GM23338 (cell line): ENCODE results near the gene CALY. TPM values are rescaled to one million over a fixed set of nuclear protein-coding genes. Genes with fewer than 3 reads are reported as not detected.
A peak's percentile ranks its signal among the peaks of the same experiment; 100 is the strongest.

Experiments used
- ATAC-seq: fragments of 200-7000 bp; cut with Tn5 transposase; 3 replicates; pipeline ENCODE4 v1.9.1; 2020
- DNase-seq: peaks from one replicate; pipeline ENCODE4 v3.0.0-alpha.2; 2015; ENCODE audit warnings: low spot score
- H2AFZ ChIP-seq: fragments of 200-600 bp; sonication (generic); 2 replicates; pipeline ENCODE4 v1.8.0; 2016; ENCODE audit warnings: antibody characterized with exemption, mild to moderate bottlenecking, moderate library complexity
- H3F3A ChIP-seq: fragments of 200-600 bp; sonication (generic); replicated peaks from 2 replicates; pipeline ENCODE4 v1.8.0; 2017; ENCODE audit warnings: antibody characterized with exemption, mixed run types, low read depth
- H3K27ac ChIP-seq: fragments of 200-600 bp; sonication (generic); 2 replicates; pipeline ENCODE4 v1.6.1; 2016; ENCODE audit warnings: low read depth
- H3K27me3 ChIP-seq: fragments of 200-600 bp; sonication (generic); 2 replicates; pipeline ENCODE4 v1.8.0; 2016; ENCODE audit warnings: mild to moderate bottlenecking, mixed run types, moderate library complexity; ENCODE audit not compliant: insufficient read depth
- H3K36me3 ChIP-seq: fragments of 200-600 bp; sonication (generic); 2 replicates; pipeline ENCODE4 v1.8.0; 2016; ENCODE audit warnings: mild to moderate bottlenecking; ENCODE audit not compliant: insufficient read depth
- H3K4me1 ChIP-seq: fragments of 200-600 bp; sonication (generic); 2 replicates; pipeline ENCODE4 v1.8.0; 2016; ENCODE audit warnings: mild to moderate bottlenecking, moderate library complexity; ENCODE audit not compliant: insufficient read depth
- H3K4me2 ChIP-seq: fragments of 200-600 bp; sonication (generic); 2 replicates; pipeline ENCODE4 v1.7.1; 2017; ENCODE audit warnings: mixed run types
- H3K4me3 ChIP-seq: fragments of 200-600 bp; sonication (generic); 2 replicates; pipeline ENCODE4 v1.6.1; 2016; ENCODE audit warnings: mixed run types
- H3K79me2 ChIP-seq: fragments of 200-600 bp; sonication (generic); replicated peaks from 2 replicates; pipeline ENCODE4 v1.8.0; 2017; ENCODE audit warnings: mild to moderate bottlenecking; ENCODE audit not compliant: insufficient read depth
- H3K9me2 ChIP-seq: fragments of 200-600 bp; sonication (generic); 2 replicates; pipeline ENCODE4 v1.8.0; 2017; ENCODE audit not compliant: insufficient read depth
- H4K20me1 ChIP-seq: fragments of 200-600 bp; sonication (generic); replicated peaks from 2 replicates; pipeline ENCODE4 v1.8.0; 2017; ENCODE audit warnings: mild to moderate bottlenecking; ENCODE audit not compliant: insufficient read depth
- H3K27ac Mint-ChIP-seq: 2 replicates; pipeline ENCODE4 v1.8.0; 2020; ENCODE audit warnings: inconsistent platforms, mild to moderate bottlenecking, moderate library complexity, mixed read lengths
- H3K27me3 Mint-ChIP-seq: 3 replicates; pipeline ENCODE4 v1.8.0; 2022; ENCODE audit warnings: low read depth, mild to moderate bottlenecking, moderate library complexity, mixed read lengths, inconsistent platforms; ENCODE audit not compliant: insufficient read depth, poor library complexity
- H3K36me3 Mint-ChIP-seq: 3 replicates; pipeline ENCODE4 v1.8.0; 2021; ENCODE audit warnings: low read depth, mild to moderate bottlenecking, inconsistent platforms, moderate library complexity, mixed read lengths
- H3K4me1 Mint-ChIP-seq: 3 replicates; pipeline ENCODE4 v1.8.0; 2020; ENCODE audit warnings: mild to moderate bottlenecking, inconsistent platforms, mixed read lengths
- H3K4me3 Mint-ChIP-seq: 3 replicates; pipeline ENCODE4 v1.8.0; 2021; ENCODE audit warnings: moderate library complexity, mild to moderate bottlenecking, inconsistent platforms, mixed read lengths
- H3K9me3 Mint-ChIP-seq: 3 replicates; pipeline ENCODE4 v1.8.0; 2020; ENCODE audit warnings: moderate library complexity, mild to moderate bottlenecking, inconsistent platforms, mixed read lengths
- CREB1 ChIP-seq: fragments of 250-450 bp; sonication (Bioruptor Pico); IDR thresholded peaks from 2 replicates; pipeline ENCODE4 v1.5.0; 2020; ENCODE audit warnings: low read depth, mild to moderate bottlenecking, moderate library complexity
- NANOG ChIP-seq: IDR thresholded peaks from 2 replicates; pipeline ENCODE4 v1.6.1; 2016; ENCODE audit warnings: antibody characterized with exemption, borderline replicate concordance
- polyA plus RNA-seq: library from polyadenylated mRNA; unstranded; fragments of >200 nt; fragmentation: Nextera tagmentation; extraction: Ambion mirVana; gene quantifications from 2 replicates; pipeline ENCODE4 v1.2.1, GENCODE V29; 2016
- total RNA-seq: library from RNA; depleted of rRNA; stranded (reverse); fragments of >200 nt; shearing (Covaris generic); gene quantifications from 2 replicates; pipeline ENCODE4 v1.2.3, GENCODE V29; 2014
- TF ChIP-seq, protein P1 (sequence below), 2 experiments: fragments of 200-600 bp in 1 of 2; sonication (generic) in 1 of 2; conservative IDR thresholded peaks; 2 replicates each; pipeline versions ENCODE4 v1.5.1 to v1.6.1; 2016 to 2017; ENCODE audit warnings: antibody characterized with exemption in 2 of 2, low read depth in 2 of 2, mild to moderate bottlenecking in 2 of 2, moderate library complexity in 1 of 2
- TF ChIP-seq, protein P2 (sequence below): IDR thresholded peaks from one replicate; pipeline ENCODE4 v1.6.1; 2018; ENCODE audit warnings: antibody characterized with exemption; ENCODE audit not compliant: unreplicated experiment

The CALY gene
- total and polyA plus RNA-seq, 2 experiments from 2014 or later, result 1.0 to 8.0 TPM

DNA sequence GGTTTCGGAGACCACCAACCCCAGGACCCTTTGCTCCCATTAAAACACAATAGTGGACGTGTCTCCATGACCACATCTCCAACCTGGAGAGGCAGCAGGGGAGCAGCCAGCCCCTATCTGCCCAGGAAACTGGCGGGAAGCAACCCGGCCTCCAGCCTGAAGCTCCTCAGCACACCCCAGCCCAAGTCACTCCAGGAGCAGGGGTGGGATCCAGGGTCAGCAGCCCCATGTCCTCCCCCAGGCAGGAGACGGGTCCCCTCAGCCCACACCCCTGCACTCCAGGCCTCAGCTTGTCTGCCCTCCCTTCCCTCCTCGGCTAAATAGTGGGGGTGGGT, 60.6 kb downstream of the CALY start (continued):
- TF ChIP-seq, protein P1, sequence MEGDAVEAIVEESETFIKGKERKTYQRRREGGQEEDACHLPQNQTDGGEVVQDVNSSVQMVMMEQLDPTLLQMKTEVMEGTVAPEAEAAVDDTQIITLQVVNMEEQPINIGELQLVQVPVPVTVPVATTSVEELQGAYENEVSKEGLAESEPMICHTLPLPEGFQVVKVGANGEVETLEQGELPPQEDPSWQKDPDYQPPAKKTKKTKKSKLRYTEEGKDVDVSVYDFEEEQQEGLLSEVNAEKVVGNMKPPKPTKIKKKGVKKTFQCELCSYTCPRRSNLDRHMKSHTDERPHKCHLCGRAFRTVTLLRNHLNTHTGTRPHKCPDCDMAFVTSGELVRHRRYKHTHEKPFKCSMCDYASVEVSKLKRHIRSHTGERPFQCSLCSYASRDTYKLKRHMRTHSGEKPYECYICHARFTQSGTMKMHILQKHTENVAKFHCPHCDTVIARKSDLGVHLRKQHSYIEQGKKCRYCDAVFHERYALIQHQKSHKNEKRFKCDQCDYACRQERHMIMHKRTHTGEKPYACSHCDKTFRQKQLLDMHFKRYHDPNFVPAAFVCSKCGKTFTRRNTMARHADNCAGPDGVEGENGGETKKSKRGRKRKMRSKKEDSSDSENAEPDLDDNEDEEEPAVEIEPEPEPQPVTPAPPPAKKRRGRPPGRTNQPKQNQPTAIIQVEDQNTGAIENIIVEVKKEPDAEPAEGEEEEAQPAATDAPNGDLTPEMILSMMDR (conservative IDR thresholded peaks at IDR 0.05; ENCODE audit: low read depth in 2 of 2), result no peak
- TF ChIP-seq, protein P2, sequence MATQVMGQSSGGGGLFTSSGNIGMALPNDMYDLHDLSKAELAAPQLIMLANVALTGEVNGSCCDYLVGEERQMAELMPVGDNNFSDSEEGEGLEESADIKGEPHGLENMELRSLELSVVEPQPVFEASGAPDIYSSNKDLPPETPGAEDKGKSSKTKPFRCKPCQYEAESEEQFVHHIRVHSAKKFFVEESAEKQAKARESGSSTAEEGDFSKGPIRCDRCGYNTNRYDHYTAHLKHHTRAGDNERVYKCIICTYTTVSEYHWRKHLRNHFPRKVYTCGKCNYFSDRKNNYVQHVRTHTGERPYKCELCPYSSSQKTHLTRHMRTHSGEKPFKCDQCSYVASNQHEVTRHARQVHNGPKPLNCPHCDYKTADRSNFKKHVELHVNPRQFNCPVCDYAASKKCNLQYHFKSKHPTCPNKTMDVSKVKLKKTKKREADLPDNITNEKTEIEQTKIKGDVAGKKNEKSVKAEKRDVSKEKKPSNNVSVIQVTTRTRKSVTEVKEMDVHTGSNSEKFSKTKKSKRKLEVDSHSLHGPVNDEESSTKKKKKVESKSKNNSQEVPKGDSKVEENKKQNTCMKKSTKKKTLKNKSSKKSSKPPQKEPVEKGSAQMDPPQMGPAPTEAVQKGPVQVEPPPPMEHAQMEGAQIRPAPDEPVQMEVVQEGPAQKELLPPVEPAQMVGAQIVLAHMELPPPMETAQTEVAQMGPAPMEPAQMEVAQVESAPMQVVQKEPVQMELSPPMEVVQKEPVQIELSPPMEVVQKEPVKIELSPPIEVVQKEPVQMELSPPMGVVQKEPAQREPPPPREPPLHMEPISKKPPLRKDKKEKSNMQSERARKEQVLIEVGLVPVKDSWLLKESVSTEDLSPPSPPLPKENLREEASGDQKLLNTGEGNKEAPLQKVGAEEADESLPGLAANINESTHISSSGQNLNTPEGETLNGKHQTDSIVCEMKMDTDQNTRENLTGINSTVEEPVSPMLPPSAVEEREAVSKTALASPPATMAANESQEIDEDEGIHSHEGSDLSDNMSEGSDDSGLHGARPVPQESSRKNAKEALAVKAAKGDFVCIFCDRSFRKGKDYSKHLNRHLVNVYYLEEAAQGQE, result no peak
- no peak for TF ChIP-seq CREB1 (CRISPR knock-in tag)
- TF ChIP-seq NANOG, result no peak

DNA sequence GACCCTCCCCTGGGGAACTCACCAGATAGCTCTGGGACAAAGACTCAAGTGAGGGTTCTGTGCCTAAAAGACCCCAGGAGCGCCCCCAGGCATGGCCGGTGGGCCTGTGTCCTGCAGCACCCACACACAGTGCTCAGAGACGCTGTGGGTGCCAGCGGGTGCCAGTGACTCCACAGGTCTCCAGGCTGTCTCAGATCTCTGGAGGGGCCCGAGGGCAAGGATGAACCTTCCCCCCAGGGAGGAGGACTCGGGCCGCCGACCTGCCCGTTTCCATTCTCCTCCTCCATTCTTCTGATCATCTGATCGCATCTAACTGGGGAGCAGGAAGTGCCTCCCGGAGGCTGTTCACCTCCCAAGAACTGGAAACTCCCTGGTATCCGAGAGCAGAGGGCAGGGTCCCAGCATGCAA, 61.0 kb downstream of the CALY start:
- H3F3A ChIP-seq, result no peaks in the 10 kb centered on the region
- Mint-ChIP-seq H3K4me1 (peaks cover 4% of the 10 kb centered on the region; the same call in 2 of the 3 replicates), H3K4me3 (peak overlapping the region; percentile 57), H3K27me3 (peaks cover 3% of the 10 kb centered on the region), H3K9me3 (no peaks in the 10 kb centered on the region), H3K27ac (no peak overlapping the region), H3K36me3 (no peaks in the 10 kb centered on the region)
- no peak overlapping the region; the same call in 1 of the 2 replicates for H2AFZ ChIP-seq
- H3K9me2 ChIP-seq, result no peaks in the 10 kb centered on the region
- H3K36me3 ChIP-seq, result no peaks in the 10 kb centered on the region
- DNase-seq, result no peak
- no peaks in the 10 kb centered on the region for H3K27me3 ChIP-seq
- TF ChIP-seq, protein P1 (conservative IDR thresholded peaks at IDR 0.05; ENCODE audit: low read depth in 2 of 2), result peak; percentile 25 to 33
- TF ChIP-seq, protein P2, result no peak
- no peak overlapping the region for H3K4me3 ChIP-seq
- H4K20me1 ChIP-seq, result no peaks in the 10 kb centered on the region
- H3K79me2 ChIP-seq, result no peaks in the 10 kb centered on the region
- peak; percentile 6; the same call in 2 of the 3 replicates for ATAC-seq
- H3K27ac ChIP-seq, result no peak overlapping the region
- H3K4me1 ChIP-seq, result no peaks in the 10 kb centered on the region
- H3K4me2 ChIP-seq, result no peak overlapping the region
